IMR-90 (cell line): ENCODE measurements around the gene TGM1. TPM values are rescaled to one million over a fixed set of nuclear protein-coding genes. Genes with fewer than 3 reads are reported as not detected.
"Not testable (repeated sequence)": the region's sequence is repeated elsewhere in the genome, so short reads cannot be mapped to it uniquely, and the experiment has no call there.

ENCODE experiments used
- ATAC-seq: fragments of 200-7000 bp; cut with Tn5 transposase; 2 replicates; pipeline ENCODE4 v1.9.1; 2020; ENCODE audit warnings: low read depth, mild to moderate bottlenecking, moderate library complexity
- BruUV-seq: library from RNA; stranded (reverse); fragments of 400-500 nt; replicated peaks from 2 replicates; lab custom pipeline; 2021; lab: Mats Ljungman, UMichigan
- CTCF ChIA-PET: fragments of 300-600 bp; formaldehyde crosslinking; extraction: SDS; loops from one replicate; lab custom pipeline; 2021; ENCODE audit warnings: antibody characterized with exemption; lab: Yijun Ruan, JAX
- POLR2A ChIA-PET: fragments of 300-600 bp; sonication (Branson Sonifier 250); formaldehyde crosslinking; loops from one replicate; lab custom pipeline; 2022; ENCODE audit warnings: antibody characterized with exemption; ENCODE audit not compliant: unreplicated experiment; lab: Charles Lee
- DNase-seq: peaks from one replicate; pipeline ENCODE4 v3.0.0; 2013
- H2AFZ ChIP-seq: replicated peaks from 2 replicates; pipeline ENCODE3; 2013; ENCODE audit warnings: low read length, mild to moderate bottlenecking; ENCODE audit not compliant: poor library complexity
- H2AK5ac ChIP-seq: 2 replicates; pipeline ENCODE4 v1.6.1; 2013; ENCODE audit warnings: low read depth, low read length, inconsistent platforms
- H2AK9ac ChIP-seq: replicated peaks from 2 replicates; pipeline ENCODE3; 2013; ENCODE audit warnings: mild to moderate bottlenecking, low read depth, low read length, moderate library complexity; ENCODE audit not compliant: poor library complexity
- H2BK120ac ChIP-seq: 2 replicates; pipeline ENCODE4 v1.6.1; 2013; ENCODE audit warnings: low read depth, low read length, inconsistent platforms
- H2BK15ac ChIP-seq: 3 replicates; pipeline ENCODE4 v1.6.1; 2013; ENCODE audit warnings: low read depth, low read length, inconsistent platforms
- H2BK20ac ChIP-seq: 2 replicates; pipeline ENCODE4 v1.6.1; 2013; ENCODE audit warnings: low read depth, mild to moderate bottlenecking, inconsistent platforms, low read length, moderate library complexity
- H2BK5ac ChIP-seq: 2 replicates; pipeline ENCODE4 v1.6.1; 2013; ENCODE audit warnings: mild to moderate bottlenecking, low read depth, low read length, inconsistent platforms; ENCODE audit not compliant: poor library complexity, severe bottlenecking
- H3K14ac ChIP-seq: replicated peaks from 2 replicates; pipeline ENCODE4 v1.6.1; 2013; ENCODE audit warnings: low read depth, low read length, inconsistent platforms
- H3K18ac ChIP-seq: 2 replicates; pipeline ENCODE4 v1.6.1; 2013; ENCODE audit warnings: low read depth, low read length, control low read depth
- H3K23ac ChIP-seq: 2 replicates; pipeline ENCODE4 v1.6.1; 2013; ENCODE audit warnings: low read depth, low read length, inconsistent platforms
- H3K27ac ChIP-seq: 2 replicates; pipeline ENCODE4 v1.5.1; 2013; ENCODE audit warnings: mild to moderate bottlenecking, control low read depth, low read length; ENCODE audit not compliant: insufficient read depth
- H3K27me3 ChIP-seq: 2 replicates; pipeline ENCODE4 v1.6.1; 2013; ENCODE audit warnings: low read length; ENCODE audit not compliant: control insufficient read depth, insufficient read depth
- H3K36me3 ChIP-seq: 2 replicates; pipeline ENCODE4 v1.6.1; 2013; ENCODE audit warnings: low read length, mixed read lengths; ENCODE audit not compliant: control insufficient read depth, insufficient read depth
- H3K4ac ChIP-seq: 2 replicates; pipeline ENCODE4 v1.6.1; 2013; ENCODE audit warnings: low read depth, low read length, inconsistent platforms
- H3K4me1 ChIP-seq: 2 replicates; pipeline ENCODE4 v1.6.1; 2013; ENCODE audit warnings: low read length, mixed read lengths; ENCODE audit not compliant: control insufficient read depth, insufficient read depth
- H3K4me2 ChIP-seq: 2 replicates; pipeline ENCODE4 v1.6.1; 2013; ENCODE audit warnings: low read depth, mild to moderate bottlenecking, control low read depth, low read length, moderate library complexity
- H3K4me3 ChIP-seq: 2 replicates; pipeline ENCODE4 v1.5.1; 2013; ENCODE audit warnings: low read depth, mild to moderate bottlenecking, control low read depth, low read length, moderate library complexity; ENCODE audit not compliant: insufficient read depth
- H3K56ac ChIP-seq: 2 replicates; pipeline ENCODE4 v1.6.1; 2013; ENCODE audit warnings: low read length, inconsistent platforms; ENCODE audit not compliant: insufficient read depth; ENCODE audit errors: extremely low read depth
- H3K79me1 ChIP-seq, 2 experiments: 2 replicates each; pipeline ENCODE4 v1.6.1; 2013; ENCODE audit warnings: low read length in 2 of 2, inconsistent platforms in 1 of 2, low read depth in 1 of 2
- H3K9ac ChIP-seq: 2 replicates; pipeline ENCODE4 v1.6.1; 2013; ENCODE audit warnings: low read depth, low read length, control low read depth
- H3K9me1 ChIP-seq: 2 replicates; pipeline ENCODE4 v1.6.1; 2013; ENCODE audit warnings: low read length, inconsistent platforms; ENCODE audit not compliant: insufficient read depth
- H3K9me3 ChIP-seq: 2 replicates; pipeline ENCODE4 v1.6.1; 2013; ENCODE audit warnings: low read length; ENCODE audit not compliant: control insufficient read depth, insufficient read depth
- H4K20me1 ChIP-seq: 2 replicates; pipeline ENCODE4 v1.6.1; 2013; ENCODE audit warnings: low read length, inconsistent platforms; ENCODE audit not compliant: insufficient read depth
- H4K5ac ChIP-seq: 2 replicates; pipeline ENCODE4 v1.6.1; 2013; ENCODE audit warnings: mild to moderate bottlenecking, low read depth, low read length, control low read depth
- H4K8ac ChIP-seq, 2 experiments: 2 replicates each; pipeline ENCODE4 v1.6.1; 2013; ENCODE audit warnings: low read depth in 2 of 2, low read length in 2 of 2, control low read depth in 1 of 2, inconsistent platforms in 1 of 2
- H4K91ac ChIP-seq: 2 replicates; pipeline ENCODE4 v1.6.1; 2013; ENCODE audit warnings: low read depth, low read length, inconsistent platforms; ENCODE audit not compliant: insufficient read depth
- BHLHE40 ChIP-seq: fragments of 150-350 bp; IDR thresholded peaks from 2 replicates; pipeline ENCODE4 v1.6.1; 2016; ENCODE audit warnings: mild to moderate bottlenecking, low read depth, low read length
- CEBPB ChIP-seq: IDR thresholded peaks from 2 replicates; pipeline ENCODE4 v1.6.1; 2012; ENCODE audit warnings: low read depth, low read length, improper control_type of control experiment
- CHD1 ChIP-seq: IDR thresholded peaks from 2 replicates; pipeline ENCODE4 v1.6.1; 2012; ENCODE audit warnings: low read depth, low read length, improper control_type of control experiment
- WGBS, 2 experiments: methylation state at CpG; one replicate each; pipeline versions ENCODE4 v1.1.5 to v1.1.7; 2013; ENCODE audit warnings: missing lambda C conversion rate in 2 of 2; ENCODE audit not compliant: insufficient read length in 1 of 2; ENCODE audit errors: extremely low coverage in 2 of 2; 5-methylcytosine and 5-hydroxymethylcytosine counted together
- dilution Hi-C: fragments of 300-500 bp; cut with HindIII; formaldehyde crosslinking; loops from one replicate; pipeline ENCODE4 v1.14.3; 2018; ENCODE audit warnings: low sequenced_read_pairs; ENCODE audit not compliant: unreplicated experiment
- in situ Hi-C: fragments of 300-500 bp; cut with MboI; formaldehyde crosslinking; loops from 3 replicates; pipeline ENCODE4 v1.14.3; 2019; ENCODE audit warnings: low sequenced_read_pairs, inconsistent platforms, mixed read lengths
- intact Hi-C: fragments of 100-400 bp; cut with micrococcal nuclease; formaldehyde crosslinking; loops from 2 replicates; pipeline ENCODE4 v1.10.0; 2022
- polyA plus RNA-seq, 3 experiments: library from polyadenylated mRNA; depleted of rRNA; stranded (reverse); fragments of >200 nt; gene quantifications; 2 replicates each; pipeline ENCODE4 v1.2.3, GENCODE V29; 2012; ENCODE audit warnings: low replicate concordance in 1 of 3
- total RNA-seq: library from RNA; depleted of rRNA; stranded (reverse); fragments of >200 nt; gene quantifications from 2 replicates; pipeline ENCODE4 v1.2.3, GENCODE V29; 2012
- TF ChIP-seq, protein P1 (sequence below): conservative IDR thresholded peaks from 2 replicates; pipeline ENCODE4 v1.5.1; 2012; ENCODE audit warnings: mild to moderate bottlenecking, low read depth, low read length, improper control_type of control experiment

The TGM1 gene
- total and polyA plus RNA-seq, 2 of the 4 experiments (the other 2 are of a cell fraction), result 0.72 to 3.3 TPM

GRCh38 chr14:24246765-24247212, 16.2 kb downstream of the TGM1 start (continued):
- TF ChIP-seq, protein P1, sequence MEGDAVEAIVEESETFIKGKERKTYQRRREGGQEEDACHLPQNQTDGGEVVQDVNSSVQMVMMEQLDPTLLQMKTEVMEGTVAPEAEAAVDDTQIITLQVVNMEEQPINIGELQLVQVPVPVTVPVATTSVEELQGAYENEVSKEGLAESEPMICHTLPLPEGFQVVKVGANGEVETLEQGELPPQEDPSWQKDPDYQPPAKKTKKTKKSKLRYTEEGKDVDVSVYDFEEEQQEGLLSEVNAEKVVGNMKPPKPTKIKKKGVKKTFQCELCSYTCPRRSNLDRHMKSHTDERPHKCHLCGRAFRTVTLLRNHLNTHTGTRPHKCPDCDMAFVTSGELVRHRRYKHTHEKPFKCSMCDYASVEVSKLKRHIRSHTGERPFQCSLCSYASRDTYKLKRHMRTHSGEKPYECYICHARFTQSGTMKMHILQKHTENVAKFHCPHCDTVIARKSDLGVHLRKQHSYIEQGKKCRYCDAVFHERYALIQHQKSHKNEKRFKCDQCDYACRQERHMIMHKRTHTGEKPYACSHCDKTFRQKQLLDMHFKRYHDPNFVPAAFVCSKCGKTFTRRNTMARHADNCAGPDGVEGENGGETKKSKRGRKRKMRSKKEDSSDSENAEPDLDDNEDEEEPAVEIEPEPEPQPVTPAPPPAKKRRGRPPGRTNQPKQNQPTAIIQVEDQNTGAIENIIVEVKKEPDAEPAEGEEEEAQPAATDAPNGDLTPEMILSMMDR, result no peak
- TF ChIP-seq CHD1 (no peak), BHLHE40 (no peak), CEBPB (no peak)

DNA sequence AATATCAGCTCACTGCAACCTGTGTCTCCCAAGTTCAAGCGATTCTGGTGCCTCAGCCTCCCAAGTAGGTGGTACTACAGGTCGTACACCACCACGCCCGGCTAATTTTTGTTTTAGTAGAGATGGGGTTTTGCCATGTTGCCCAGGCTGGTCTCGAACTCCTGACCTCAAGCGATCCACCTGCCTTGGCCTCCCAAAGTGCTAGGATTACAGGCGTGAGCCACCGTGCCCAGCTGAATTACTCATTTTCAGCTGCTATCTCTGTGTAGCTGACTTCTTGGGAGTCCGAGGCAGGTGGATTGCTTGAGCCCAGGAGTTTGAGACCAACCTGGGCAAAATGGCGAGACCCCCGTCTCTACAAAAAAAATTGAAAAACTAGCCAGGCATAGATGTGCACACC, 17.6 kb downstream of the TGM1 start:
- H4K8ac ChIP-seq, H2BK15ac ChIP-seq, H3K18ac ChIP-seq, H3K23ac ChIP-seq, H2BK120ac ChIP-seq, H4K5ac ChIP-seq, H3K56ac ChIP-seq, ATAC-seq, H3K4me2 ChIP-seq, H4K20me1 ChIP-seq, intact Hi-C loops, H3K27ac ChIP-seq, BruUV-seq, POLR2A ChIA-PET, H2BK5ac ChIP-seq, H2AK9ac ChIP-seq, in situ Hi-C loops, H3K4me3 ChIP-seq, H3K4ac ChIP-seq, H3K9me3 ChIP-seq, H3K14ac ChIP-seq, H2BK20ac ChIP-seq, dilution Hi-C loops, H2AFZ ChIP-seq, H3K27me3 ChIP-seq, DNase-seq, H2AK5ac ChIP-seq, H3K36me3 ChIP-seq, H3K9ac ChIP-seq, H4K91ac ChIP-seq: not testable (repeated sequence)
- peaks cover 10% of the 10 kb centered on the region for H3K4me1 ChIP-seq
- H3K79me1 ChIP-seq, result peaks cover 14 to 20% of the 10 kb centered on the region in 2 experiments
- peaks cover 11% of the 10 kb centered on the region for H3K9me1 ChIP-seq
- CTCF ChIA-PET, result interaction anchor here (1.6 kb wide), 1 partner anchor 52 kb away, joined by 4 read pairs; no protein-coding TSS in a partner anchor
- WGBS, 2 experiments, result 100% methylated on average over 5 of the region's 11 CpGs; no CpG with 5 or more reads in 1 of the 2 experiments
